Skeletal muscle satellite cell (primary cell): ENCODE results near the gene HSDL1.
A peak's percentile ranks its signal among the peaks of the same experiment; 100 is the strongest.

Source experiments
- H3K27me3 ChIP-seq: 2 replicates; pipeline ENCODE4 v1.7.0; 2013; ENCODE audit warnings: low read length; ENCODE audit not compliant: control insufficient read depth, insufficient read depth
- H3K36me3 ChIP-seq: 2 replicates; pipeline ENCODE4 v1.7.0; 2013; ENCODE audit warnings: mild to moderate bottlenecking, control low read depth, low read length; ENCODE audit not compliant: insufficient read depth
- H3K4me1 ChIP-seq: 2 replicates; pipeline ENCODE4 v1.7.0; 2013; ENCODE audit warnings: low read length; ENCODE audit not compliant: control insufficient read depth, insufficient read depth
- H3K4me2 ChIP-seq: 2 replicates; pipeline ENCODE4 v1.7.0; 2013; ENCODE audit warnings: mild to moderate bottlenecking, low read length
- H3K4me3 ChIP-seq: 2 replicates; pipeline ENCODE4 v1.7.0; 2013; ENCODE audit warnings: low read length
- H3K9ac ChIP-seq: 2 replicates; pipeline ENCODE4 v1.7.0; 2013; ENCODE audit warnings: mild to moderate bottlenecking, low read depth, low read length, moderate library complexity
- H3K9me3 ChIP-seq: replicated peaks from 2 replicates; pipeline ENCODE4 v1.7.0; 2013; ENCODE audit warnings: mild to moderate bottlenecking, control low read depth, low read length

Gene HSDL1

GRCh38 chr16:84182104-84182503 lies 37.1 kb upstream of the HSDL1 start:
- Histone ChIP-seq H3K4me2 (no peak overlapping the region), H3K4me1 (peaks cover 17% of the 10 kb centered on the region), H3K36me3 (peaks cover 55% of the 10 kb centered on the region), H3K9me3 (no peaks in the 10 kb centered on the region), H3K9ac (no peak overlapping the region), H3K4me3 (no peak overlapping the region), H3K27me3 (no peaks in the 10 kb centered on the region)

GRCh38 chr16:84181144-84181915 lies 36.4 kb upstream of the HSDL1 start:
- Histone ChIP-seq H3K4me2 (no peak overlapping the region), H3K4me1 (peaks cover 25% of the 10 kb centered on the region), H3K4me3 (no peak overlapping the region), H3K9ac (no peak overlapping the region), H3K36me3 (peaks cover 55% of the 10 kb centered on the region), H3K9me3 (no peaks in the 10 kb centered on the region), H3K27me3 (no peaks in the 10 kb centered on the region)

GRCh38 chr16:84180519-84181140 lies 35.7 kb upstream of the HSDL1 start:
- Histone ChIP-seq H3K4me3 (no peak overlapping the region), H3K9me3 (no peaks in the 10 kb centered on the region), H3K27me3 (no peaks in the 10 kb centered on the region), H3K9ac (no peak overlapping the region), H3K4me2 (no peak overlapping the region), H3K36me3 (peaks cover 55% of the 10 kb centered on the region), H3K4me1 (peaks cover 27% of the 10 kb centered on the region)

GRCh38 chr16:84179612-84180320 lies 34.8 kb upstream of the HSDL1 start:
- peaks cover 51% of the 10 kb centered on the region for H3K36me3 ChIP-seq
- no peak overlapping the region for H3K4me2 ChIP-seq
- H3K27me3 ChIP-seq = no peaks in the 10 kb centered on the region
- no peak overlapping the region for H3K4me3 ChIP-seq
- no peaks in the 10 kb centered on the region for H3K9me3 ChIP-seq
- peaks cover 32% of the 10 kb centered on the region for H3K4me1 ChIP-seq
- no peak overlapping the region for H3K9ac ChIP-seq

GRCh38 chr16:84178892-84179611 lies 34.1 kb upstream of the HSDL1 start:
- H3K9me3 ChIP-seq = no peaks in the 10 kb centered on the region
- no peak overlapping the region for H3K4me2 ChIP-seq
- peaks cover 32% of the 10 kb centered on the region for H3K4me1 ChIP-seq
- peaks cover 4% of the 10 kb centered on the region for H3K27me3 ChIP-seq
- no peak overlapping the region for H3K4me3 ChIP-seq
- H3K36me3 ChIP-seq = peaks cover 46% of the 10 kb centered on the region
- no peak overlapping the region for H3K9ac ChIP-seq

- peaks cover 32% of the 10 kb centered on the region for H3K4me1 ChIP-seq
- peaks cover 43% of the 10 kb centered on the region for H3K36me3 ChIP-seq
- no peak overlapping the region for H3K9ac ChIP-seq
- no peak overlapping the region for H3K4me3 ChIP-seq
- no peaks in the 10 kb centered on the region for H3K9me3 ChIP-seq
- no peak overlapping the region for H3K4me2 ChIP-seq
- peaks cover 4% of the 10 kb centered on the region for H3K27me3 ChIP-seq
Measured at GRCh38 chr16:84178146-84178765, 33.3 kb upstream of the HSDL1 start.

GRCh38 chr16:84177741-84178073 lies 32.7 kb upstream of the HSDL1 start:
- peaks cover 38% of the 10 kb centered on the region for H3K36me3 ChIP-seq
- no peak overlapping the region for H3K4me3 ChIP-seq
- peaks cover 4% of the 10 kb centered on the region for H3K27me3 ChIP-seq
- H3K4me2 ChIP-seq = peak overlapping the region; percentile 56
- peaks cover 32% of the 10 kb centered on the region for H3K4me1 ChIP-seq
- H3K9ac ChIP-seq = peak overlapping the region; percentile 54
- no peaks in the 10 kb centered on the region for H3K9me3 ChIP-seq

- Histone ChIP-seq H3K27me3 (peaks cover 6% of the 10 kb centered on the region), H3K9ac (peak overlapping the region; percentile 34)
Measured at GRCh38 chr16:84176192-84177053, 31.4 kb upstream of the HSDL1 start.

GRCh38 chr16:84175350-84176081 lies 30.5 kb upstream of the HSDL1 start:
- Histone ChIP-seq H3K9ac (no peak overlapping the region), H3K4me2 (no peak overlapping the region), H3K4me1 (peaks cover 32% of the 10 kb centered on the region), H3K27me3 (peaks cover 6% of the 10 kb centered on the region), H3K4me3 (no peak overlapping the region), H3K9me3 (no peaks in the 10 kb centered on the region), H3K36me3 (peaks cover 18% of the 10 kb centered on the region)

More at GRCh38 chr16:84176192-84177053, 31.4 kb upstream of the HSDL1 start:
- Histone ChIP-seq H3K9me3 (no peaks in the 10 kb centered on the region), H3K4me3 (peak overlapping the region; percentile 35), H3K4me1 (peaks cover 32% of the 10 kb centered on the region), H3K36me3 (peaks cover 25% of the 10 kb centered on the region), H3K4me2 (peak overlapping the region; percentile 56)

GRCh38 chr16:84174396-84174795 lies 29.4 kb upstream of the HSDL1 start:
- Histone ChIP-seq H3K4me3 (no peak overlapping the region), H3K4me1 (peaks cover 32% of the 10 kb centered on the region), H3K9me3 (no peaks in the 10 kb centered on the region)

More at GRCh38 chr16:84174396-84174795, 29.4 kb upstream of the HSDL1 start:
- H3K4me2 ChIP-seq = no peak overlapping the region
- H3K27me3 ChIP-seq = peaks cover 6% of the 10 kb centered on the region
- peaks cover 8% of the 10 kb centered on the region for H3K36me3 ChIP-seq
- H3K9ac ChIP-seq = no peak overlapping the region
